WTC11 (cell line): ENCODE measurements around the gene PLPPR3. TPM values are rescaled to one million over a fixed set of nuclear protein-coding genes. Genes with fewer than 3 reads are reported as not detected.
A peak's percentile ranks its signal among the peaks of the same experiment; 100 is the strongest.

ENCODE experiments used
- ATAC-seq: fragments of 200-7000 bp; cut with Tn5 transposase; 2 replicates; pipeline ENCODE4 v1.10.0; 2021; ENCODE audit warnings: mild to moderate bottlenecking, moderate library complexity
- CTCF ChIA-PET: fragments of 300-600 bp; sonication (Branson Sonifier 250); formaldehyde crosslinking; loops from one replicate; lab custom pipeline; 2021; ENCODE audit warnings: antibody characterized with exemption; lab: Charles Lee
- POLR2A ChIA-PET: fragments of 350-600 bp; sonication (Branson Sonifier 250); formaldehyde crosslinking; loops from one replicate; lab custom pipeline; 2021; ENCODE audit warnings: antibody characterized with exemption; lab: Charles Lee
- DNase-seq: peaks from one replicate; pipeline ENCODE4 v3.0.0; 2021; ENCODE audit warnings: low spot score
- H3K27ac Mint-ChIP-seq: 2 replicates; pipeline ENCODE4 v1.8.0; 2021; ENCODE audit warnings: mixed read lengths
- H3K27me3 Mint-ChIP-seq: 2 replicates; pipeline ENCODE4 v1.8.0; 2021; ENCODE audit warnings: low read depth, mild to moderate bottlenecking, moderate library complexity, mixed read lengths
- H3K36me3 Mint-ChIP-seq: 2 replicates; pipeline ENCODE4 v1.8.0; 2021; ENCODE audit warnings: mixed read lengths
- H3K4me1 Mint-ChIP-seq: 2 replicates; pipeline ENCODE4 v1.8.0; 2022; ENCODE audit warnings: mixed read lengths
- H3K4me3 Mint-ChIP-seq: 2 replicates; pipeline ENCODE4 v1.8.0; 2021; ENCODE audit warnings: mild to moderate bottlenecking, moderate library complexity, mixed read lengths
- H3K9me3 Mint-ChIP-seq: 2 replicates; pipeline ENCODE4 v1.8.0; 2021; ENCODE audit warnings: mixed read lengths
- CREM ChIP-seq: sonication (generic); formaldehyde crosslinking; IDR thresholded peaks from 2 replicates; pipeline ENCODE4 v1.8.1; 2022; ENCODE audit warnings: mild to moderate bottlenecking, missing genetic modification reagents, moderate library complexity
- ESRRA ChIP-seq: sonication (generic); formaldehyde crosslinking; IDR thresholded peaks from 2 replicates; pipeline ENCODE4 v1.8.1; 2022; ENCODE audit warnings: mild to moderate bottlenecking, missing genetic modification reagents, borderline replicate concordance
- MXD4 ChIP-seq: fragments of 250-450 bp; sonication (Bioruptor Pico); IDR thresholded peaks from 2 replicates; pipeline ENCODE4 v1.8.0; 2021; ENCODE audit warnings: mild to moderate bottlenecking, moderate library complexity, borderline replicate concordance
- MYBL2 ChIP-seq: sonication (generic); formaldehyde crosslinking; IDR thresholded peaks from 2 replicates; pipeline ENCODE4 v1.8.1; 2023; ENCODE audit warnings: mild to moderate bottlenecking, moderate library complexity, missing genetic modification reagents
- RELA ChIP-seq: sonication (generic); formaldehyde crosslinking; IDR thresholded peaks from 2 replicates; pipeline ENCODE4 v1.8.1; 2022; ENCODE audit warnings: missing genetic modification reagents, mild to moderate bottlenecking, borderline replicate concordance
- RORB ChIP-seq: fragments of 250-450 bp; sonication (Bioruptor Pico); IDR thresholded peaks from 2 replicates; pipeline ENCODE4 v1.9.0; 2021; ENCODE audit warnings: mild to moderate bottlenecking
- ZBTB21 ChIP-seq: sonication (generic); formaldehyde crosslinking; IDR thresholded peaks from 2 replicates; pipeline ENCODE4 v1.8.1; 2023; ENCODE audit warnings: mild to moderate bottlenecking, missing genetic modification reagents, borderline replicate concordance
- ZNF232 ChIP-seq: sonication (generic); formaldehyde crosslinking; IDR thresholded peaks from 2 replicates; pipeline ENCODE4 v1.8.0; 2022; ENCODE audit warnings: mild to moderate bottlenecking, missing genetic modification reagents
- ZNF423 ChIP-seq: fragments of 250-450 bp; sonication (Bioruptor Pico); IDR thresholded peaks from 2 replicates; pipeline ENCODE4 v2.1.2; 2022; ENCODE audit warnings: mild to moderate bottlenecking, moderate library complexity
- total RNA-seq: library from RNA; stranded (reverse); gene quantifications from 3 replicates; pipeline ENCODE4 v1.2.3, GENCODE V29; 2021
- TF ChIP-seq, protein P1 (sequence below): sonication (generic); formaldehyde crosslinking; IDR thresholded peaks from 2 replicates; pipeline ENCODE4 v1.8.1; 2023; ENCODE audit warnings: mild to moderate bottlenecking, missing genetic modification reagents, borderline replicate concordance
- TF ChIP-seq, protein P2 (sequence below): fragments of 250-450 bp; sonication (Bioruptor Pico); IDR thresholded peaks from 2 replicates; pipeline ENCODE4 v1.9.0; 2021; ENCODE audit warnings: mild to moderate bottlenecking
- TF ChIP-seq, protein P3 (sequence below): sonication (generic); formaldehyde crosslinking; IDR thresholded peaks from 2 replicates; pipeline ENCODE4 v1.8.0; 2023; ENCODE audit warnings: missing genetic modification reagents, mild to moderate bottlenecking, borderline replicate concordance
- TF ChIP-seq, protein P4 (sequence below): sonication (generic); formaldehyde crosslinking; IDR thresholded peaks from 2 replicates; pipeline ENCODE4 v1.8.1; 2022; ENCODE audit warnings: low read depth, missing genetic modification reagents, borderline replicate concordance
- TF ChIP-seq, protein P5 (sequence below): fragments of 250-450 bp; sonication (Bioruptor Pico); IDR thresholded peaks from 2 replicates; pipeline ENCODE4 v2.1.2; 2022; ENCODE audit warnings: mild to moderate bottlenecking, moderate library complexity
- TF ChIP-seq, protein P6 (sequence below): sonication (generic); formaldehyde crosslinking; conservative IDR thresholded peaks from 2 replicates; pipeline ENCODE4 v1.8.1; 2022; ENCODE audit warnings: mild to moderate bottlenecking, missing genetic modification reagents
- TF ChIP-seq, protein P7 (sequence below): sonication (generic); formaldehyde crosslinking; IDR thresholded peaks from 2 replicates; pipeline ENCODE4 v1.8.0; 2023; ENCODE audit warnings: mild to moderate bottlenecking, missing genetic modification reagents

Gene PLPPR3
- total RNA-seq, 1 experiment from 2014 or later = 60.6 TPM

DNA sequence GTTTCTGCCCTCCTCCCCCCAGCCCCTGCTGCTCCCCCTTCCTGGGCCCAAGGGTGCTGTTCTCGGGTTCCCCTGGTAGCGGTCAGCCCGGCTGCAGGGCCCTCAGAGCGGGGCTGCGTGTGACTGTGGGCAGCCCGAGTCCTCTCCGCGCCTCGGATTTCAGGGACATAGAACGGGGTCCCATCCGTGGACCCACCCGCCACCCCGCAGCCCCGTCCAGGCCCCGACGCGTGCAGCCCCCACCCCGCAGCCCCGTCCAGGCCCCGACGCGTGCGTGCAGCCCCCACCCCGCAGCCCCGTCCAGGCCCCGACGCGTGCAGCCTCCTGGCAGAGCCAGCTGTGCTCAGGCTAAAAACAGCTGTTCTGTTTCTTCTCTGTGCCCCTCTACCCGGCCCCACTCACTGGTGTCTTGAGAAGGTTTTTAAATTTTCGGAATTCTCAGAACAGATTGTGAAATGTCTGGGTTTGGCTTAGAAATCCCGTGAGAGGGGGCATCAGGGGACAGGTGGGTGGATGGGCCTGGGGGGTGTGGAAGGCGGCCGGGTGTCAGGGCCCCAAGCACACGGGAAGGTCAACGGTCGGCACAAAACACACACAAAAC, 13.6 kb upstream of the PLPPR3 start (continued):
- TF ChIP-seq, protein P1, sequence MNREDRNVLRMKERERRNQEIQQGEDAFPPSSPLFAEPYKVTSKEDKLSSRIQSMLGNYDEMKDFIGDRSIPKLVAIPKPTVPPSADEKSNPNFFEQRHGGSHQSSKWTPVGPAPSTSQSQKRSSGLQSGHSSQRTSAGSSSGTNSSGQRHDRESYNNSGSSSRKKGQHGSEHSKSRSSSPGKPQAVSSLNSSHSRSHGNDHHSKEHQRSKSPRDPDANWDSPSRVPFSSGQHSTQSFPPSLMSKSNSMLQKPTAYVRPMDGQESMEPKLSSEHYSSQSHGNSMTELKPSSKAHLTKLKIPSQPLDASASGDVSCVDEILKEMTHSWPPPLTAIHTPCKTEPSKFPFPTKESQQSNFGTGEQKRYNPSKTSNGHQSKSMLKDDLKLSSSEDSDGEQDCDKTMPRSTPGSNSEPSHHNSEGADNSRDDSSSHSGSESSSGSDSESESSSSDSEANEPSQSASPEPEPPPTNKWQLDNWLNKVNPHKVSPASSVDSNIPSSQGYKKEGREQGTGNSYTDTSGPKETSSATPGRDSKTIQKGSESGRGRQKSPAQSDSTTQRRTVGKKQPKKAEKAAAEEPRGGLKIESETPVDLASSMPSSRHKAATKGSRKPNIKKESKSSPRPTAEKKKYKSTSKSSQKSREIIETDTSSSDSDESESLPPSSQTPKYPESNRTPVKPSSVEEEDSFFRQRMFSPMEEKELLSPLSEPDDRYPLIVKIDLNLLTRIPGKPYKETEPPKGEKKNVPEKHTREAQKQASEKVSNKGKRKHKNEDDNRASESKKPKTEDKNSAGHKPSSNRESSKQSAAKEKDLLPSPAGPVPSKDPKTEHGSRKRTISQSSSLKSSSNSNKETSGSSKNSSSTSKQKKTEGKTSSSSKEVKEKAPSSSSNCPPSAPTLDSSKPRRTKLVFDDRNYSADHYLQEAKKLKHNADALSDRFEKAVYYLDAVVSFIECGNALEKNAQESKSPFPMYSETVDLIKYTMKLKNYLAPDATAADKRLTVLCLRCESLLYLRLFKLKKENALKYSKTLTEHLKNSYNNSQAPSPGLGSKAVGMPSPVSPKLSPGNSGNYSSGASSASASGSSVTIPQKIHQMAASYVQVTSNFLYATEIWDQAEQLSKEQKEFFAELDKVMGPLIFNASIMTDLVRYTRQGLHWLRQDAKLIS = no peak
- TF ChIP-seq, protein P2, sequence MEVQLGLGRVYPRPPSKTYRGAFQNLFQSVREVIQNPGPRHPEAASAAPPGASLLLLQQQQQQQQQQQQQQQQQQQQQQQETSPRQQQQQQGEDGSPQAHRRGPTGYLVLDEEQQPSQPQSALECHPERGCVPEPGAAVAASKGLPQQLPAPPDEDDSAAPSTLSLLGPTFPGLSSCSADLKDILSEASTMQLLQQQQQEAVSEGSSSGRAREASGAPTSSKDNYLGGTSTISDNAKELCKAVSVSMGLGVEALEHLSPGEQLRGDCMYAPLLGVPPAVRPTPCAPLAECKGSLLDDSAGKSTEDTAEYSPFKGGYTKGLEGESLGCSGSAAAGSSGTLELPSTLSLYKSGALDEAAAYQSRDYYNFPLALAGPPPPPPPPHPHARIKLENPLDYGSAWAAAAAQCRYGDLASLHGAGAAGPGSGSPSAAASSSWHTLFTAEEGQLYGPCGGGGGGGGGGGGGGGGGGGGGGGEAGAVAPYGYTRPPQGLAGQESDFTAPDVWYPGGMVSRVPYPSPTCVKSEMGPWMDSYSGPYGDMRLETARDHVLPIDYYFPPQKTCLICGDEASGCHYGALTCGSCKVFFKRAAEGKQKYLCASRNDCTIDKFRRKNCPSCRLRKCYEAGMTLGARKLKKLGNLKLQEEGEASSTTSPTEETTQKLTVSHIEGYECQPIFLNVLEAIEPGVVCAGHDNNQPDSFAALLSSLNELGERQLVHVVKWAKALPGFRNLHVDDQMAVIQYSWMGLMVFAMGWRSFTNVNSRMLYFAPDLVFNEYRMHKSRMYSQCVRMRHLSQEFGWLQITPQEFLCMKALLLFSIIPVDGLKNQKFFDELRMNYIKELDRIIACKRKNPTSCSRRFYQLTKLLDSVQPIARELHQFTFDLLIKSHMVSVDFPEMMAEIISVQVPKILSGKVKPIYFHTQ (CRISPR knock-in tag) = no peak
- TF ChIP-seq RELA (CRISPR knock-in tag) (no peak), ESRRA (CRISPR knock-in tag) (no peak), RORB (no peak)

DNA sequence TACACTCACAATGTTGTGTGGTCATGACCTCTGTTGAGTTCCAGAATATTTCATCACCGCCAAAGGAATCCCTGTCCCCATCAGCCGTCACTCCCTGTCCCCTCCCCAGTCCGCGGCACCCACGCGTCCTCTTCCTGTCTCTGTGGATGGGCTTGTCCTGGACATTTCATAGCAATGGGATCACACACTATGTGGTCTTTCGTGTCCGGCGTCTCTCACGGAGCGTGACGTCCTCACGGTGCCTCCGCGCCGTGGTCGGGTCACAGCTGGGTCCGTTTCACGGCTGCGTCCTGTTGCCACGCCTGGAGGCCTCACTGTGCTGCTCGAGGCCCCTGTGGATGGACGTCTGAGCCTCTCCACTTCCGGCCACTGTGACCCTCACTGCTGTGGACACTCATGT, 12.5 kb upstream of the PLPPR3 start:
- Mint-ChIP-seq H3K36me3 (no peaks in the 10 kb centered on the region), H3K27ac (peak overlapping the region; percentile 63; the same call in 1 of the 2 replicates), H3K4me3 (no peak overlapping the region), H3K27me3 (no peaks in the 10 kb centered on the region), H3K9me3 (no peaks in the 10 kb centered on the region), H3K4me1 (no peaks in the 10 kb centered on the region)
- POLR2A ChIA-PET = no interaction called here
- TF ChIP-seq, protein P3, sequence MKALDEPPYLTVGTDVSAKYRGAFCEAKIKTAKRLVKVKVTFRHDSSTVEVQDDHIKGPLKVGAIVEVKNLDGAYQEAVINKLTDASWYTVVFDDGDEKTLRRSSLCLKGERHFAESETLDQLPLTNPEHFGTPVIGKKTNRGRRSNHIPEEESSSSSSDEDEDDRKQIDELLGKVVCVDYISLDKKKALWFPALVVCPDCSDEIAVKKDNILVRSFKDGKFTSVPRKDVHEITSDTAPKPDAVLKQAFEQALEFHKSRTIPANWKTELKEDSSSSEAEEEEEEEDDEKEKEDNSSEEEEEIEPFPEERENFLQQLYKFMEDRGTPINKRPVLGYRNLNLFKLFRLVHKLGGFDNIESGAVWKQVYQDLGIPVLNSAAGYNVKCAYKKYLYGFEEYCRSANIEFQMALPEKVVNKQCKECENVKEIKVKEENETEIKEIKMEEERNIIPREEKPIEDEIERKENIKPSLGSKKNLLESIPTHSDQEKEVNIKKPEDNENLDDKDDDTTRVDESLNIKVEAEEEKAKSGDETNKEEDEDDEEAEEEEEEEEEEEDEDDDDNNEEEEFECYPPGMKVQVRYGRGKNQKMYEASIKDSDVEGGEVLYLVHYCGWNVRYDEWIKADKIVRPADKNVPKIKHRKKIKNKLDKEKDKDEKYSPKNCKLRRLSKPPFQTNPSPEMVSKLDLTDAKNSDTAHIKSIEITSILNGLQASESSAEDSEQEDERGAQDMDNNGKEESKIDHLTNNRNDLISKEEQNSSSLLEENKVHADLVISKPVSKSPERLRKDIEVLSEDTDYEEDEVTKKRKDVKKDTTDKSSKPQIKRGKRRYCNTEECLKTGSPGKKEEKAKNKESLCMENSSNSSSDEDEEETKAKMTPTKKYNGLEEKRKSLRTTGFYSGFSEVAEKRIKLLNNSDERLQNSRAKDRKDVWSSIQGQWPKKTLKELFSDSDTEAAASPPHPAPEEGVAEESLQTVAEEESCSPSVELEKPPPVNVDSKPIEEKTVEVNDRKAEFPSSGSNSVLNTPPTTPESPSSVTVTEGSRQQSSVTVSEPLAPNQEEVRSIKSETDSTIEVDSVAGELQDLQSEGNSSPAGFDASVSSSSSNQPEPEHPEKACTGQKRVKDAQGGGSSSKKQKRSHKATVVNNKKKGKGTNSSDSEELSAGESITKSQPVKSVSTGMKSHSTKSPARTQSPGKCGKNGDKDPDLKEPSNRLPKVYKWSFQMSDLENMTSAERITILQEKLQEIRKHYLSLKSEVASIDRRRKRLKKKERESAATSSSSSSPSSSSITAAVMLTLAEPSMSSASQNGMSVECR (CRISPR knock-in tag) = no peak
- TF ChIP-seq RORB (no peak), ESRRA (CRISPR knock-in tag) (no peak), ZNF423 (CRISPR knock-in tag) (no peak), MXD4 (no peak), CREM (no peak), ZBTB21 (CRISPR knock-in tag) (no peak), ZNF232 (no peak), MYBL2 (CRISPR knock-in tag) (no peak)
- TF ChIP-seq, protein P4, sequence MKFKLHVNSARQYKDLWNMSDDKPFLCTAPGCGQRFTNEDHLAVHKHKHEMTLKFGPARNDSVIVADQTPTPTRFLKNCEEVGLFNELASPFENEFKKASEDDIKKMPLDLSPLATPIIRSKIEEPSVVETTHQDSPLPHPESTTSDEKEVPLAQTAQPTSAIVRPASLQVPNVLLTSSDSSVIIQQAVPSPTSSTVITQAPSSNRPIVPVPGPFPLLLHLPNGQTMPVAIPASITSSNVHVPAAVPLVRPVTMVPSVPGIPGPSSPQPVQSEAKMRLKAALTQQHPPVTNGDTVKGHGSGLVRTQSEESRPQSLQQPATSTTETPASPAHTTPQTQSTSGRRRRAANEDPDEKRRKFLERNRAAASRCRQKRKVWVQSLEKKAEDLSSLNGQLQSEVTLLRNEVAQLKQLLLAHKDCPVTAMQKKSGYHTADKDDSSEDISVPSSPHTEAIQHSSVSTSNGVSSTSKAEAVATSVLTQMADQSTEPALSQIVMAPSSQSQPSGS (CRISPR knock-in tag) = no peak
- TF ChIP-seq, protein P5, sequence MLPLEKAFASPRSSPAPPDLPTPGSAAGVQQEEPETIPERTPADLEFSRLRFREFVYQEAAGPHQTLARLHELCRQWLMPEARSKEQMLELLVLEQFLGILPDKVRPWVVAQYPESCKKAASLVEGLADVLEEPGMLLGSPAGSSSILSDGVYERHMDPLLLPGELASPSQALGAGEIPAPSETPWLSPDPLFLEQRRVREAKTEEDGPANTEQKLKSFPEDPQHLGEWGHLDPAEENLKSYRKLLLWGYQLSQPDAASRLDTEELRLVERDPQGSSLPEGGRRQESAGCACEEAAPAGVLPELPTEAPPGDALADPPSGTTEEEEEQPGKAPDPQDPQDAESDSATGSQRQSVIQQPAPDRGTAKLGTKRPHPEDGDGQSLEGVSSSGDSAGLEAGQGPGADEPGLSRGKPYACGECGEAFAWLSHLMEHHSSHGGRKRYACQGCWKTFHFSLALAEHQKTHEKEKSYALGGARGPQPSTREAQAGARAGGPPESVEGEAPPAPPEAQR (CRISPR knock-in tag) = no peak
- TF ChIP-seq, protein P6, sequence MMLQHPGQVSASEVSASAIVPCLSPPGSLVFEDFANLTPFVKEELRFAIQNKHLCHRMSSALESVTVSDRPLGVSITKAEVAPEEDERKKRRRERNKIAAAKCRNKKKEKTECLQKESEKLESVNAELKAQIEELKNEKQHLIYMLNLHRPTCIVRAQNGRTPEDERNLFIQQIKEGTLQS = no peak
- TF ChIP-seq, protein P7, sequence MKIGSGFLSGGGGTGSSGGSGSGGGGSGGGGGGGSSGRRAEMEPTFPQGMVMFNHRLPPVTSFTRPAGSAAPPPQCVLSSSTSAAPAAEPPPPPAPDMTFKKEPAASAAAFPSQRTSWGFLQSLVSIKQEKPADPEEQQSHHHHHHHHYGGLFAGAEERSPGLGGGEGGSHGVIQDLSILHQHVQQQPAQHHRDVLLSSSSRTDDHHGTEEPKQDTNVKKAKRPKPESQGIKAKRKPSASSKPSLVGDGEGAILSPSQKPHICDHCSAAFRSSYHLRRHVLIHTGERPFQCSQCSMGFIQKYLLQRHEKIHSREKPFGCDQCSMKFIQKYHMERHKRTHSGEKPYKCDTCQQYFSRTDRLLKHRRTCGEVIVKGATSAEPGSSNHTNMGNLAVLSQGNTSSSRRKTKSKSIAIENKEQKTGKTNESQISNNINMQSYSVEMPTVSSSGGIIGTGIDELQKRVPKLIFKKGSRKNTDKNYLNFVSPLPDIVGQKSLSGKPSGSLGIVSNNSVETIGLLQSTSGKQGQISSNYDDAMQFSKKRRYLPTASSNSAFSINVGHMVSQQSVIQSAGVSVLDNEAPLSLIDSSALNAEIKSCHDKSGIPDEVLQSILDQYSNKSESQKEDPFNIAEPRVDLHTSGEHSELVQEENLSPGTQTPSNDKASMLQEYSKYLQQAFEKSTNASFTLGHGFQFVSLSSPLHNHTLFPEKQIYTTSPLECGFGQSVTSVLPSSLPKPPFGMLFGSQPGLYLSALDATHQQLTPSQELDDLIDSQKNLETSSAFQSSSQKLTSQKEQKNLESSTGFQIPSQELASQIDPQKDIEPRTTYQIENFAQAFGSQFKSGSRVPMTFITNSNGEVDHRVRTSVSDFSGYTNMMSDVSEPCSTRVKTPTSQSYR (CRISPR knock-in tag) = no peak
- DNase-seq (no peak), ATAC-seq (no peak)
- CTCF ChIA-PET = interaction anchor here (1.4 kb wide), 1 partner anchor 35 kb away, joined by 3 read pairs; no protein-coding TSS in a partner anchor
